Spleen (tissue), 11 donors: ENCODE data around the gene KCNG2. TPM values are rescaled to one million over a fixed set of nuclear protein-coding genes. Genes with fewer than 3 reads are reported as not detected.

Source experiments
- DNase-seq: peaks from one replicate; pipeline ENCODE4 v3.0.0-alpha.2; 2020
- H3K27ac ChIP-seq, 8 donors: fragments of 200-600 bp; sonication (generic) in 7 of 8; 1 replicate in 4 of 8; 2 replicates in 4 of 8; pipeline versions ENCODE4 v1.5.0 to v1.8.0; 2016 to 2021; ENCODE audit warnings: inconsistent platforms in 4 of 8, mild to moderate bottlenecking in 4 of 8, moderate library complexity in 1 of 8
- H3K27me3 ChIP-seq, 7 donors: fragments of 200-600 bp; sonication (generic) in 6 of 7; replicated peaks in 1 of 7; 1 replicate in 4 of 7; 2 replicates in 3 of 7; pipeline versions ENCODE4 v1.5.0 to v1.8.0; 2016 to 2021; ENCODE audit warnings: inconsistent platforms in 3 of 7, mild to moderate bottlenecking in 1 of 7
- H3K36me3 ChIP-seq, 6 donors: fragments of 200-600 bp; sonication (generic) in 5 of 6; 1 replicate in 4 of 6; 2 replicates in 2 of 6; pipeline versions ENCODE4 v1.5.0 to v1.8.0; 2016 to 2021; ENCODE audit warnings: inconsistent platforms in 2 of 6
- H3K4me1 ChIP-seq, 6 donors: fragments of 200-600 bp; sonication (generic) in 5 of 6; 1 replicate in 3 of 6; 2 replicates in 3 of 6; pipeline versions ENCODE4 v1.5.0 to v1.8.0; 2016 to 2021; ENCODE audit warnings: inconsistent platforms in 3 of 6
- H3K4me3 ChIP-seq, 8 donors: fragments of 200-600 bp; sonication (generic) in 7 of 8; 1 replicate in 4 of 8; 2 replicates in 4 of 8; pipeline versions ENCODE4 v1.5.0 to v1.8.0; 2016 to 2021; ENCODE audit warnings: inconsistent platforms in 4 of 8, mild to moderate bottlenecking in 4 of 8, moderate library complexity in 2 of 8
- H3K9me3 ChIP-seq, 8 donors: fragments of 200-600 bp; sonication (generic) in 7 of 8; 1 replicate in 4 of 8; 2 replicates in 4 of 8; pipeline versions ENCODE4 v1.5.0 to v1.8.0; 2016 to 2021; ENCODE audit warnings: inconsistent platforms in 4 of 8
- CTCF ChIP-seq, 11 experiments: fragments of 200-600 bp in 7 of 11; fragments of 450-650 bp in 4 of 11; sonication (generic) in 4 of 11; IDR thresholded peaks in 8 of 11; conservative IDR thresholded peaks in 3 of 11; 1 replicate in 7 of 11; 2 replicates in 4 of 11; pipeline versions ENCODE4 v1.4.0 to v1.8.0; 2016 to 2021; ENCODE audit warnings: antibody characterized with exemption in 11 of 11, inconsistent platforms in 4 of 11, mild to moderate bottlenecking in 1 of 11
- POLR2A ChIP-seq, 3 donors: fragments of 450-650 bp; IDR thresholded peaks; one replicate each; pipeline ENCODE4 v1.5.1; 2017; ENCODE audit warnings: antibody characterized with exemption in 3 of 3, mild to moderate bottlenecking in 1 of 3
- POLR2AphosphoS5 ChIP-seq, 3 donors: sonication (generic); formaldehyde crosslinking; IDR thresholded peaks; one replicate each; pipeline ENCODE4 v1.5.1; 2017; ENCODE audit warnings: antibody characterized with exemption in 3 of 3
- WGBS, 5 donors: extraction: QIAGEN DNeasy Blood & Tissue Kit in 3 of 5; methylation state at CpG; one replicate each; pipeline versions ENCODE4 v1.1.5 to v1.1.7; 2013 to 2018; 5-methylcytosine and 5-hydroxymethylcytosine counted together
- intact Hi-C: fragments of 100-400 bp; cut with DNase I; formaldehyde crosslinking; loops from one replicate; pipeline ENCODE4 v1.15.0; 2023; ENCODE audit warnings: low total_unique reads
- polyA plus RNA-seq, 3 donors: library from polyadenylated mRNA; stranded (reverse); fragments of 200-250 nt; gene quantifications; one replicate each; pipeline ENCODE4 v1.2.1, GENCODE V29; 2013
- total RNA-seq, 7 donors: library from RNA; depleted of rRNA in 3 of 7; stranded (reverse); fragments of >200 nt in 3 of 7; fragmentation: NEBNext Ultra II Directional in 4 of 7; extraction: Animal tissue kit (Norgen Biotek cat#: 25700) in 4 of 7; gene quantifications; one replicate each; pipeline versions ENCODE4 v1.1.0 to v1.2.1, GENCODE V29; 2016 to 2021
- donor health status: healthy with polysubstance abuse.
- donor health status: DM: no; HTN: no; CAD: no; lungs with moderate emphysema.
- donor health status: DM: no; HTN: no; CAD: no.
- donor health status: Bipolar disorder and iron deficiency.
- donor health status: healthy.
- donor health status: DM: no; HTN: no; CAD: no.
- donor health status: DM: yes; HTN: yes; CAD: no.

The KCNG2 gene
- total and polyA plus RNA-seq, 10 donors, result 0.15 to 3.2 (median 0.38) TPM; not detected in 1

- Histone ChIP-seq H3K4me1 (peaks cover 0 to 30% (median 7%) of the 10 kb centered on the region in 6 donors), H3K27ac (peak overlapping the region in 5 of 8 donors; percentile 17 to 71 (median 62)), H3K4me3 (no peak overlapping the region), H3K27me3 (no peaks in the 10 kb centered on the region), H3K9me3 (peaks cover 0 to 3% (median 0%) of the 10 kb centered on the region in 8 donors), H3K36me3 (peaks cover 0 to 76% (median 13%) of the 10 kb centered on the region in 6 donors)
- peak; percentile 65 for DNase-seq
- TF ChIP-seq POLR2A (IDR thresholded peaks at IDR 0.05), result no peak
- TF ChIP-seq POLR2AphosphoS5 (IDR thresholded peaks at IDR 0.05), result no peak
- no peak for TF ChIP-seq CTCF (IDR thresholded peaks at IDR 0.05 in 8 of 11, conservative IDR thresholded peaks at IDR 0.05 in 3 of 11)
- intact Hi-C loops, result no loop called here
- WGBS, 5 donors, result 83 to 91% (median 87%) methylated on average over 14 to 29 of the region's 29 CpGs
Measured at GRCh38 chr18:79911344-79912270, 113.9 kb downstream of the KCNG2 start.

GRCh38 chr18:79912409-79912991 is 114.8 kb downstream of the KCNG2 start:
- intact Hi-C loops, result no loop called here
- no peaks in the 10 kb centered on the region for H3K27me3 ChIP-seq
- 72 to 84% (median 80%) methylated on average over 17 to 20 of the region's 20 CpGs for WGBS, 5 donors
- peak overlapping the region in 7 of 8 donors; percentile 17 to 71 (median 50) for H3K27ac ChIP-seq
- peak; percentile 82 for DNase-seq
- peaks cover 0 to 30% (median 7%) of the 10 kb centered on the region in 6 donors for H3K4me1 ChIP-seq
- H3K4me3 ChIP-seq, result no peak overlapping the region
- TF ChIP-seq POLR2A (IDR thresholded peaks at IDR 0.05) (no peak), POLR2AphosphoS5 (IDR thresholded peaks at IDR 0.05) (peak; percentile 58 to 82 (median 72)), CTCF (IDR thresholded peaks at IDR 0.05 in 8 of 11, conservative IDR thresholded peaks at IDR 0.05 in 3 of 11) (no peak)
- H3K36me3 ChIP-seq, result peaks cover 0 to 79% (median 22%) of the 10 kb centered on the region in 6 donors
- peaks cover 0 to 9% (median 0%) of the 10 kb centered on the region in 8 donors for H3K9me3 ChIP-seq

GRCh38 chr18:79912994-79913831 is 115.5 kb downstream of the KCNG2 start:
- intact Hi-C loops, result no loop called here
- WGBS, 5 donors, result 87 to 92% (median 90%) methylated on average over 27 to 28 of the region's 28 CpGs
- H3K27ac ChIP-seq, result peak overlapping the region in 7 of 8 donors; percentile 22 to 71 (median 50)
- peaks cover 0 to 79% (median 24%) of the 10 kb centered on the region in 6 donors for H3K36me3 ChIP-seq
- peaks cover 0 to 30% (median 7%) of the 10 kb centered on the region in 6 donors for H3K4me1 ChIP-seq
- TF ChIP-seq POLR2AphosphoS5 (IDR thresholded peaks at IDR 0.05), result peak in 1 of 3 donors; percentile 35
- no peak for TF ChIP-seq CTCF (IDR thresholded peaks at IDR 0.05 in 8 of 11, conservative IDR thresholded peaks at IDR 0.05 in 3 of 11)
- no peaks in the 10 kb centered on the region for H3K27me3 ChIP-seq
- no peak overlapping the region for H3K4me3 ChIP-seq
- H3K9me3 ChIP-seq, result peaks cover 0 to 9% (median 0%) of the 10 kb centered on the region in 8 donors
- DNase-seq, result peak; percentile 65
